ENCODE data around the gene FAM13A. TPM values are rescaled to one million over a fixed set of nuclear protein-coding genes. Genes with fewer than 3 reads are reported as not detected.
A peak's percentile ranks its signal among the peaks of the same experiment; 100 is the strongest.

The FAM13A gene
- total and polyA plus RNA-seq, 9 of the 15 experiments (the other 6 are each of a cell fraction or from before 2014, with no cell fraction given) = 11.3 to 23.3 (median 14.7) TPM

GRCh38 chr4:88880501-88881226, 176.3 kb downstream of the FAM13A start:
- Histone ChIP-seq H3K9me1 (ENCODE audit: control insufficient read depth, insufficient read depth, low read length) (no peaks in the 10 kb centered on the region), H3K79me2 (ENCODE audit: control insufficient read depth, insufficient read depth, low read length) (peaks cover 6% of the 10 kb centered on the region; the same call in 1 of the 3 replicates), H3K27ac (ENCODE audit: extremely low read depth, low read depth, low read length) (peak overlapping the region; percentile 54; the same call in 1 of the 3 replicates), H4K20me1 (replicated peaks; ENCODE audit: control insufficient read depth, insufficient read depth, low read length) (no peaks in the 10 kb centered on the region), H3K4me1 (replicated peaks in 1 of 2; ENCODE audit: control insufficient read depth in 2 of 2, insufficient read depth in 2 of 2, low read length in 2 of 2) (peaks cover 0 to 14% of the 10 kb centered on the region in 2 experiments; a peak in 4 of 5 replicates), H3K36me3 (ENCODE audit: control insufficient read depth, insufficient read depth, low read length) (no peaks in the 10 kb centered on the region), H3K4me3 (no peak overlapping the region), H3K9me3 (replicated peaks; ENCODE audit: control insufficient read depth, insufficient read depth, low read depth, low read length) (no peaks in the 10 kb centered on the region), H3K9ac (ENCODE audit: insufficient read depth in 1 of 2, low read depth in 2 of 2, low read length in 2 of 2) (peak overlapping the region in 1 of 2 experiments; percentile 74; a peak in 2 of 4 replicates), H3K27me3 (ENCODE audit: control insufficient read depth in 2 of 2, insufficient read depth in 2 of 2, low read length in 2 of 2) (no peaks in the 10 kb centered on the region), H2AFZ (ENCODE audit: low read depth, low read length) (peak overlapping the region; percentile 59; the same call in 1 of the 2 replicates), H3K4me2 (ENCODE audit: insufficient read depth, low read length) (peak overlapping the region; percentile 25)
- FAIRE-seq = no peak
- POLR2A ChIA-PET = interaction anchor here (0.6 to 1.5 kb wide), 3 partner anchors 11 to 30 kb away, joined by 3 to 4 read pairs (median 3); no protein-coding TSS in a partner anchor
- no TSS peak for BruUV-seq (replicated peaks)
- peak in 1 of 4 experiments; percentile 30 for DNase-seq (ENCODE audit: extremely low read depth in 1 of 4, low spot score in 3 of 4)
- ATAC-seq = peak; percentile 71
- CTCF ChIA-PET (ENCODE audit: low intra/inter-chr PET ratio) = no interaction called here
- in situ Hi-C loops (cut with MboI) = no loop called here
- intact Hi-C loops (cut with micrococcal nuclease) = loop anchor here (10.0 kb wide), 1 partner anchor 234 kb away; the partner anchor contains the start of gene TIGD2
- 45% methylated on average over 8 of the region's 11 CpGs for WGBS (ENCODE audit: insufficient coverage, low coverage, missing lambda C conversion rate)
- TF ChIP-seq LCOR (CRISPR knock-in tag; IDR thresholded peaks at IDR 0.05) (no peak), PYGO2 (tag; IDR thresholded peaks at IDR 0.05) (no peak), ZNF766 (CRISPR knock-in tag; conservative IDR thresholded peaks at IDR 0.05) (0 out of 2 replicates have a peak, but pooled peaks have one; percentile 36), EGR1 (conservative IDR thresholded peaks at IDR 0.05) (0 out of 2 replicates have a peak, but pooled peaks have one; percentile 24), HSF4 (CRISPR knock-in tag; IDR thresholded peaks at IDR 0.05; ENCODE audit: borderline replicate concordance) (no peak), VEZF1 (CRISPR knock-in tag; IDR thresholded peaks at IDR 0.05) (peak; percentile 70), MAFF (IDR thresholded peaks at IDR 0.05; ENCODE audit: low read length) (no peak), NFIC (IDR thresholded peaks at IDR 0.05) (peak; percentile 73)

Data from K562 (cell line).